ENCODE measurements around the gene SERPINA5.

The SERPINA5 gene

GRCh38 chr14:94612580-94613554 lies 31.6 kb downstream of the SERPINA5 start:
- H3K9me3 Mint-ChIP-seq = peaks cover 9% of the 10 kb centered on the region
- H3K27me3 Mint-ChIP-seq = no peaks in the 10 kb centered on the region
- DNase-seq (ENCODE audit: low spot score in 2 of 2) (no peak), ATAC-seq (ENCODE audit: low read depth) (no peak)
- H3K4me1 Mint-ChIP-seq = no peaks in the 10 kb centered on the region
- H3K36me3 Mint-ChIP-seq = no peaks in the 10 kb centered on the region
- H3K4me3 Mint-ChIP-seq = no peak overlapping the region
- no peak overlapping the region for H3K27ac Mint-ChIP-seq

DNA sequence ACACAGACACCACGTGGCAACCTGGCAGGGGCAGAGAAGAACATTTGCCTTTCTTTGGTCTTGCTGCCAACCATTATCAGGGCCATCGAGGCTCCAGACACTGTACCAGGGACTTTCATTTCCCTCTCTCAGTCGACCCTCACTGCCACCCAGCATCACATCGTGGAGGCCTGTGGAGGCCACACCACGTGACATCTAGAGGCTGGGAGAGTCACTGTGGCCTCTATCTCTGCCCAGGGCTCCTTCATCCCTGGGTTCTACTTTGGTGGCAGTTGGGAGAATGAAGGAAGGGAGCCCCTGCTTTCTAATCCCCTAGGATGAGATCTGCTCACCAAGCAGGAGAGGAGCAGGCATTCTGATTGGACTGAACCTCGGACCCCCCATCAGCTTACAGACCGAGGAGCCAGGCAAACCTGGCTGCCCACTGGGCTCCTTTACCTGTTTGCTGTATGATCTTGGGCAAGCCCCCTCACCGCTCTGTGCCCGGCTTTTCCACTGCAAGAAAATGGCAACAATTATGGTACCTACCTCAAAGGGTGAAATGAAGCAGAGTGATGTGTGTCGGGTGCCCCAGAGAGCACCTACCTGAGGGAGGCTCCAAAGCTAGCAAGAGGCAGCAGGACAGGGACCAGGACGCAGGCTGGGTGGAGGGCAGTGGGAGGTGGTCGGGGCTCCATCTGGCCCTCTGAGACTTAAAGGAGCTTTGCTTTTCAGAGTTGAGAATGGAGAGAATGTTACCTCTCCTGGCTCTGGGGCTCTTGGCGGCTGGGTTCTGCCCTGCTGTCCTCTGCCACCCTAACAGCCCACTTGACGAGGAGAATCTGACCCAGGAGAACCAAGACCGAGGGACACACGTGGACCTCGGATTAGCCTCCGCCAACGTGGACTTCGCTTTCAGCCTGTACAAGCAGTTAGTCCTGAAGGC lies 32.8 kb downstream of the SERPINA5 start:
- H3K4me1 Mint-ChIP-seq = no peaks in the 10 kb centered on the region
- ATAC-seq (ENCODE audit: low read depth) (no peak), DNase-seq (ENCODE audit: low spot score in 2 of 2) (no peak)
- no peaks in the 10 kb centered on the region for H3K36me3 Mint-ChIP-seq
- no peak overlapping the region for H3K27ac Mint-ChIP-seq
- no peak overlapping the region for H3K4me3 Mint-ChIP-seq
- H3K9me3 Mint-ChIP-seq = peaks cover 16% of the 10 kb centered on the region
- no peaks in the 10 kb centered on the region for H3K27me3 Mint-ChIP-seq

DNA sequence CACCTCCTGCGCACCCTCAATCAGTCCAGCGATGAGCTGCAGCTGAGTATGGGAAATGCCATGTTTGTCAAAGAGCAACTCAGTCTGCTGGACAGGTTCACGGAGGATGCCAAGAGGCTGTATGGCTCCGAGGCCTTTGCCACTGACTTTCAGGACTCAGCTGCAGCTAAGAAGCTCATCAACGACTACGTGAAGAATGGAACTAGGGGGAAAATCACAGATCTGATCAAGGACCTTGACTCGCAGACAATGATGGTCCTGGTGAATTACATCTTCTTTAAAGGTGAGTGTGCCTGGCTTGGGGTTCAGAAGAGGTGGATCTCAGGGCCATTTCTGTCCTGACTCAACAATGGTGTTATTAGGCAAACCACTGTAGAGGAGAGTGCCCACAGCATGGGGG lies 33.6 kb downstream of the SERPINA5 start:
- Mint-ChIP-seq H3K4me1 (no peaks in the 10 kb centered on the region), H3K27ac (no peak overlapping the region), H3K9me3 (peaks cover 16% of the 10 kb centered on the region), H3K36me3 (no peaks in the 10 kb centered on the region), H3K4me3 (no peak overlapping the region), H3K27me3 (no peaks in the 10 kb centered on the region)
- DNase-seq (ENCODE audit: low spot score in 2 of 2) (no peak), ATAC-seq (ENCODE audit: low read depth) (no peak)

DNA sequence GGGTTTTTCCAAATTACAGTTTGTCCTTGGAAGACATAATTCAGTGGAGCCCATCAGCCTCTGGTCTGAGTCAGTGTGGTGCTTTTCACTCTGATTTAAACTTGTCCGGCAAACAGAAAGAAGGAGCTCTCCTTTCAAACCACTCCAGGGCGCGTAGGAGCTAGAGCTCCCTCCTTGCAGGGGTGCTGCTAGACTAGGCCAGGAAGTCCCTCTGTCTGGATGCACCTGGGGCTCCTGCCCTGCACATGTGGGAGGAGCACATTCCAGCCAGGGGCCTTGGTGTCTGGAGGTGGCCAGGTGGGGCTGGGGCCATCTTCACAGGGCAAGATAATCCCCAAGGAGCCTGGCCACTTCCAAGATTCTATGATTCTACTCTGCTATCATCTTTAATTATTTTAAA lies 34.0 kb downstream of the SERPINA5 start:
- Mint-ChIP-seq H3K27ac (no peak overlapping the region), H3K4me3 (no peak overlapping the region), H3K36me3 (no peaks in the 10 kb centered on the region), H3K9me3 (peaks cover 18% of the 10 kb centered on the region), H3K27me3 (no peaks in the 10 kb centered on the region), H3K4me1 (no peaks in the 10 kb centered on the region)
- ATAC-seq (ENCODE audit: low read depth) = no peak
- DNase-seq (ENCODE audit: low spot score in 2 of 2) = no peak

DNA sequence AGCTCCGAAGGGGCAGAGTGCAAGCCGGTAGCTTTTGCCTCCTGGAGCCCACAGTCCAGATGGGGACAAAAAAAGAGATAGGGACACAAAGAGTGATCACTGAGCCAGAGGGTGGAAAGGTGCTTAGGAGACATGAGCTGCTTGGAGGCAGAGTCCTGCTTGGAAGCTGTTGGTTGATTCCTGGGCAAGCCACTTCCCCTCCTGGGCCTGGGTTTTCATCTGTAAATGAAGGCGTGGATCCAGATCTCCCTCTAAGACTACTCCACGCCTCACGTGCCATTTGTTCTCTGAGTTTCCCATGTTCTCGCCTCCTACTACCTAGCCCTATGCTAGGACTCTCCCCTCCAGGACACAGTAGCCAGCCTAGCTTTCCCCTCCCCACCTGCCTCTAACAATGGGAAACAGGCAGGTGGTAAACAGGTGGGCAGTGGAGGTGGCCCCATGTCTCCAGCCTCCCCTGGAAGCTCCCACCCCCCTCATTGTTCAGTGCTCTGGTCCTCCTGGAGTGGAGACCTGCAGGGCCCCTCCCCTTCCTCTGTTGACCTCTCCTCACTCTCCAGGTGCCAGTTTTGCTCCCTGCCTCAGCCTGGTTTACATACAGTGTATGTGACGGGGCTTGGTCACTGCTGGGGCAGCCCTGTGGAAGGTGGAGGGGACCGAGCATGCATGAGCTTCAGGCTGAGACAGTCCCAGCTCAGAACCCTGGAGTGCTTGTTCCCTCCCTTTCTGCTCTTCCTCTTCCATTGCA lies 34.8 kb downstream of the SERPINA5 start:
- ATAC-seq (ENCODE audit: low read depth) = no peak

GRCh38 chr14:94617366-94617941 lies 36.2 kb downstream of the SERPINA5 start:
- no peaks in the 10 kb centered on the region for H3K27me3 Mint-ChIP-seq
- H3K27ac Mint-ChIP-seq = no peak overlapping the region
- H3K36me3 Mint-ChIP-seq = no peaks in the 10 kb centered on the region
- H3K4me3 Mint-ChIP-seq = no peak overlapping the region
- ATAC-seq (ENCODE audit: low read depth) (no peak), DNase-seq (ENCODE audit: low spot score in 2 of 2) (no peak)
- no peaks in the 10 kb centered on the region for H3K4me1 Mint-ChIP-seq
- H3K9me3 Mint-ChIP-seq = peaks cover 18% of the 10 kb centered on the region

More for the DNA sequence above, 34.8 kb downstream of the SERPINA5 start:
- Mint-ChIP-seq H3K27me3 (no peaks in the 10 kb centered on the region), H3K36me3 (no peaks in the 10 kb centered on the region), H3K4me1 (no peaks in the 10 kb centered on the region), H3K27ac (no peak overlapping the region), H3K4me3 (no peak overlapping the region), H3K9me3 (peaks cover 18% of the 10 kb centered on the region)
- DNase-seq (ENCODE audit: low spot score in 2 of 2) = no peak

DNA sequence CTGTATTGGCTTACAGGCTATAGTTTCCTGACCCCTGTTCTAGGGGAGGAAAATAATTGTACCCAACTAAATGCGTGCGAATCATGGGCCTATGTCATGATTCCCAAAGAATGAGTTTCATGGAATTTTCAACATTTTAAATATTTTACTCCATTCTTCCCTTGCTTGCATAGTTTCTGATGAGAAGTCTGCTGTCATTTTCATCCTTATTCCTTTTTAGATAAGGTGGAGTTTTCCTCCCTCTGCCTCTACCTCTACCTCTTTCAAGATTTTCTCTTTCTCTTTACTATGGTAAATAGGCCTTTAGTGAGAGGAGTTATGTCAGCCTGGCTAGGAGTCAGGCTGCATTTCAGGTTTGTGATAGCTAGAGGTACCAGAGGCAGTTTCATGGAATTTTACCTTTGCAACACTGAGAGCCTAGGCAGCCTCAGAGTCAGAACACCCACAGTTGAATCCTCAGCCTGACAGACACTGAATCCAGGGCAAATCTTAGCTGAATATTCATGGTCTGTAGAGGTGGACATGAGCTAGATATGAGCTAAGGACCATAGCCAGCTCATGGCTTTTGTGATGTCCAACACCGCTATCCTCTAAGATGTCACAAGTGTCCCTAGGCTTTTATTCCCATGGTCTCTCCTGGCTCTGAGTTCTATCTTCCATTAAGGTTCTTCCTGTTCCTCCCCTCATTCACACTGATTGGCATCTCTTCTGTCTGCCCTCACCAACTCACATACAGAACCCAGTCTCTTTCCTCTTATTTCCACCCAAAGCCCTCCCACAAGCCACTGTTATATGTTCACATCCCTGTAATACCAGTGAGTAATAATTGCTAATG lies 37.0 kb downstream of the SERPINA5 start:
- no peak for ATAC-seq (ENCODE audit: low read depth)
- Mint-ChIP-seq H3K4me1 (no peaks in the 10 kb centered on the region), H3K27ac (no peak overlapping the region), H3K9me3 (peaks cover 18% of the 10 kb centered on the region), H3K27me3 (no peaks in the 10 kb centered on the region), H3K36me3 (no peaks in the 10 kb centered on the region), H3K4me3 (no peak overlapping the region)
- no peak for DNase-seq (ENCODE audit: low spot score in 2 of 2)

DNA sequence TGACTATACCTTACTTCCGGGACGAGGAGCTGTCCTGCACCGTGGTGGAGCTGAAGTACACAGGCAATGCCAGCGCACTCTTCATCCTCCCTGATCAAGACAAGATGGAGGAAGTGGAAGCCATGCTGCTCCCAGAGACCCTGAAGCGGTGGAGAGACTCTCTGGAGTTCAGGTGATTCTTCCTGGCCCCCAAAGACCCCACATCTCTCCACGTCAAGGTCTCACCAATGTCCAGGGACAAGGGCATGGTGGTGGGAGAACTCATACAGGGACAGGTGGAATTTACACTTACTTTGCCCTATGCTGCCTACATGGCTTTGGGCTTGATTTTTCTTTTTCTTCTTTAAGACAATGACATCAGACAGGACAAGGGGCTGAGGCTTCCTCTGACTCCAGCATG lies 38.1 kb downstream of the SERPINA5 start:
- peaks cover 18% of the 10 kb centered on the region for H3K9me3 Mint-ChIP-seq
- DNase-seq (ENCODE audit: low spot score in 2 of 2) (no peak), ATAC-seq (ENCODE audit: low read depth) (no peak)
- no peaks in the 10 kb centered on the region for H3K27me3 Mint-ChIP-seq
- H3K4me1 Mint-ChIP-seq = no peaks in the 10 kb centered on the region
- no peaks in the 10 kb centered on the region for H3K36me3 Mint-ChIP-seq
- no peak overlapping the region for H3K27ac Mint-ChIP-seq
- H3K4me3 Mint-ChIP-seq = no peak overlapping the region

DNA sequence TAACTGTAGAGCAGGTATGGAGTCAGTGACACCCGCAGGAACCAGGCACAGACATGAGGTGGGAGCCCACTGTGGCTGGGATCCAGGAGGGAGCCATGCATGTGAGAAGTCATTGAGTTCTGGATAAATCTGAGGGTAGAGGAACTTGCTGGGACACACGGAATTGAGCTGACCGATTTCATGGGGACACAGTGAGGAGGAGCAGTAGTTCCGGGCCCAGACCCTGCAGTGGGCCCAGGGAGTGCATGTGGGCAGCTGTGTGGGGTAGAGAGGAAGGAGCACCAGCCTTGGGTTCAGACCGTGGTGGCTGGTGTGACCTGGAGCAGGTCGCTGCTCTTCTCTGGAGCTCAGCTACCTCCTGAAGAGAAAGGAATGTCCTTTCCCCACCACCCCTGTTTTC lies 39.4 kb downstream of the SERPINA5 start:
- Mint-ChIP-seq H3K27ac (no peak overlapping the region), H3K4me3 (no peak overlapping the region), H3K36me3 (no peaks in the 10 kb centered on the region), H3K9me3 (peaks cover 18% of the 10 kb centered on the region), H3K4me1 (no peaks in the 10 kb centered on the region), H3K27me3 (no peaks in the 10 kb centered on the region)
- no peak for ATAC-seq (ENCODE audit: low read depth)
- DNase-seq (ENCODE audit: low spot score in 2 of 2) = no peak

DNA sequence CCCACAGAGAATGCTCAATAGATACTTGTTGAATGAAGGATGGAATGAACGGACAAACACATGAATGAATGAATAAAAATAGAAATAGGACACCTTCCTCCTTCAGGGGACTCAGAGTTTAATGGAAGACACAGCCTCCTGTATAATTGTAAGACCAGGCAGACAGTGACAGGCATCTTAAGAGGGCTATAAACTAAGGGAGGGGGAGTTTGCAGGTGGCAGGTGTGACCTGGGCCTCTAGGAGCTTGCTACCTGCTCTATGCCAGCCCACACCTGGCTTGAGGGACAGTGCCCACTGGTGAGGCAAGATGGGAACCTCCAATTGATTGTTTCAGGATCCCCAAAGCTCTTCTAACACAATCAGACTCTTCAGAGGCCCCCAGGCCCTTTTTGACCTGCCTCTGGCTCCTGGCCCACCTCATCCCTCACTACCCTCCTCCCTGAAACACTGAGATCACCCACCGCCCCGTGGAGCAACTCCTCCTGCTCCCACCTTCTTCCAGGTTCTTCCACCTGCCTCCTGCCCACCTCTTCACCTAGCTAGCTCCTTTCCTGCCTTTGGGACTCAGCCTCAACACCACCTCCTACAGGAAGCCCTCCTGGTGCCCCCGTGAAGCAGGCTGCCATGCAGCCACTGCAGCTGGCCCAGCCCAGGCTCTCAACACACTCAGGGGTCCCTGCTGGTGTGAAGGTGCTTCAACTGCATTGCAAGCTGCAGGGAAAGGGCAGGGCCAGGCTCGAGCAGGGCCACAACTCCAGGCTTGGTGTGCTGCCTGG lies 40.3 kb downstream of the SERPINA5 start:
- H3K27me3 Mint-ChIP-seq = no peaks in the 10 kb centered on the region
- no peaks in the 10 kb centered on the region for H3K36me3 Mint-ChIP-seq
- no peak overlapping the region for H3K4me3 Mint-ChIP-seq
- no peak for ATAC-seq (ENCODE audit: low read depth)
- no peak for DNase-seq (ENCODE audit: low spot score in 2 of 2)
- H3K9me3 Mint-ChIP-seq = peaks cover 16% of the 10 kb centered on the region
- H3K4me1 Mint-ChIP-seq = no peaks in the 10 kb centered on the region
- H3K27ac Mint-ChIP-seq = no peak overlapping the region

- no peaks in the 10 kb centered on the region for H3K36me3 Mint-ChIP-seq
- ATAC-seq (ENCODE audit: low read depth) (no peak), DNase-seq (ENCODE audit: low spot score in 2 of 2) (no peak)
- no peak overlapping the region for H3K4me3 Mint-ChIP-seq
- H3K4me1 Mint-ChIP-seq = no peaks in the 10 kb centered on the region
- H3K27ac Mint-ChIP-seq = no peak overlapping the region
- H3K27me3 Mint-ChIP-seq = no peaks in the 10 kb centered on the region
- H3K9me3 Mint-ChIP-seq = peaks cover 10% of the 10 kb centered on the region
These were observed 41.6 kb downstream of the SERPINA5 start for GRCh38 chr14:94622653-94623421.

- Mint-ChIP-seq H3K27me3 (no peaks in the 10 kb centered on the region), H3K36me3 (no peaks in the 10 kb centered on the region), H3K4me3 (no peak overlapping the region), H3K4me1 (no peaks in the 10 kb centered on the region), H3K9me3 (peaks cover 8% of the 10 kb centered on the region), H3K27ac (no peak overlapping the region)
- DNase-seq (ENCODE audit: low spot score in 2 of 2) (no peak), ATAC-seq (ENCODE audit: low read depth) (no peak)
These were observed 42.2 kb downstream of the SERPINA5 start for GRCh38 chr14:94623422-94623809.

Data from memory B cell (primary cell).